ENCODE data around the gene RAB18.
"Not testable (repeated sequence)": the region's sequence is repeated elsewhere in the genome, so short reads cannot be mapped to it uniquely, and the experiment has no call there.

Gene RAB18

DNA sequence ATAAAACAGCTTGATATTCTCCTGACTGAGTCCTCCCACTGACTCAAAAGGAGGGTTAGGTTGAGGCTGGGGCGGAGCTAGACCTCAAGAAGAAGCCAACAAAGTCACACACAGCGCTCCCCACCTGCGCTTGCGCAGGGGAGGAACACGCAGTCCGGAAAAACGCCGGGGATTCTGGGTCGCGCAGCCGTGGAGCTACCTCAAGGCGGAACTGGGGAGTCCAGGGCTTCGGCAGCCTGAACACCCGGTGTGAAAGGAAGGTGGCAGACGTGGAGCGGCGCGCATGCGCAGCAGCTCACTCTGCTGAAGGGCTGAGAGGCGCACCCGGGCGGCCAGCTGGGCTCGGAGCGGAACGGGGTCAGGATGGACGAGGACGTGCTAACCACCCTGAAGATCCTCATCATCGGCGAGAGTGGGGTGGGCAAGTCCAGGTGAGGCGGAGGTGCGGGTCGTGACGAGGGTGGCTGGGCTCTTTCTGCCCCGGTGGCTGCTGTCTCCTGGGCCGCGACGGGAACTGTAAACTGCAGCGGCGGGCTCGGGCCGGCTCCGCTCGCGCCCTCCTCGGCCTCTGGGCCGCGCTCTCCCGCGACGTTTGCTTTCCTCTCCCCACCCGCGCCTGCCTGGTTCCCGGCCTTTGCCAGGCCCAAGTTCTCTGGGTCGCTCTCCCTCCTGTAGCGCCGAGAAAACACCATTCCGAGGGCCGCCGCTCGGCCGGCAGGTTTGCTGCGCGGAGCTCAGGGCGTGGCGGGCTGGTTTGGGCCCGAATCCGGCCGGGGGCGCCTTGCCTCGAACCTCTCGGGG, at the start of gene RAB18:
Gene RAB18 (plus strand): TSS at position 298 of the 801 bp plus-strand sequence. CDS start 66 bp downstream, at position 364.
- DNase-seq, result peak; percentile 88

GRCh38 chr10:27454837-27455236, 49.3 kb upstream of the RAB18 start:
- DNase-seq, result no peak

DNA sequence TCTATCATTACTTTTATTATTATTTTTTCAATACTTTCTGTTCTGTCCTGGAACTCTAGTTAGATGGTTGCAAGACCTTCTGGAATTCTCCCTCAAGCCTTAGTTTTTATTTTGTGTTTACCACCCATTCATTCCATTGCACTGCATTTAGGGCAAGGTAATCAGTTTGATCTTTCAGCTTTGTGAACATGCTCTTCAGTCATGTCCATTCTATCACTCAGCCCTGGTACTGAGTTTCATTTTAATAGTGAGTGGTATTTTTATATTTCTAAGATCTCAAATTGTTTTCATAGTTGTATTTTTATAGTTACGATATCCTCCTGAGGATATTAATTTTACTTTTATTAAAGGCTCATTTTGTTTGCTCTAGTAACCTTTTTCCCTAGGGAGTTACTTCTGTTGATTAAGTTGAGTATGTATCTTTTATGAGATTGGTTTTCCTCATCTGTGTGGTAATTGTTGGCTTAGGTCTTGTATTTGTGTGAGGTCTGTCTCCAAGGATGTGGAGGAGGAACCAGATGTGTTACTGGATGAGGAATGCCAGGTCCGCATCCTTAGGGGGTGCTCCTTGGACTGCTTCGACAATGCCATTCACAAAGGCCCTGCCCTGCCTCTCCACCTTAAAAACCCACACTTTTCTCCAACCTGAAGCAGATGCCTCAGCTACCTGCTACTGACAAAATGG, 46.7 kb upstream of the RAB18 start:
- no peak for DNase-seq

DNA sequence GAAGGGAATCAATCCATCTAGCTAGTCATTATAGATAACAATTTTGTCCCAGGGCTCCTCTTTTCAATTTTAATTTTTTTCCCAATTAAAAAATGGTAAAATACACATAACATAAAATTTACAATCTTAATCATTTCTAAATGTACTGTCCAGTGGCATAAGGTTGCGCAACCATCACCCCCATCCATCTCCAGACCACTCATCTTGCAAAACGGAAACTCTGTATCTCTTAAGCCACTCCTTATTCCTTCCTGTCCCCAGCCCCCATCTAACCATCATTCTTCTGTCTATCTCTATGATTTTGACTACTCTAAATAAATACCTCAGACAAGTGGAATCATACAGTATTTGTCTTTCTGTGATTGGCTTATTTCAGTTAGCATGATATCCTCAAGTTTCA, 46.1 kb upstream of the RAB18 start:
- no peak for DNase-seq

GRCh38 chr10:27461312-27461711, 42.8 kb upstream of the RAB18 start:
- no peak for DNase-seq

GRCh38 chr10:27463961-27464360, 40.1 kb upstream of the RAB18 start:
- no peak for DNase-seq

DNA sequence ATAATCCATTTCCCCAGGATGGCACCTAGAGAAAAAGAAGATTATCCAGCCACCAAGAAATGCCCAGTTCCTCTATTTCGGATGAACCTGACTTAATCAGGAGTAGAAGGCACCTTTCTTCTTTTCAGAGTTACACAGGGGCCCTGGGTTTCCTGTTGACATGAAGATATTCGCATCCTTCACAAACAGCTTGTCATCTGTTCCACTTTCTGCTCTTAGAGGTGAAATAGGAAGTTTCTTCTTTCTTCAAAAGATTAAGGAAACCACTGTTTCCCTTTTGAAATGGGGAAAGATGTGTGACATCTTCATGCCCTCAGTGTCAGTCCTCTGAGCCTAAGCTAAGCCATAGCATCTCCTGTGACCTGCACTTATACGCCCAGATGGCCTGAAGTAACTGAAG, 39.1 kb upstream of the RAB18 start:
- DNase-seq, result no peak

GRCh38 chr10:27465596-27465995, 38.5 kb upstream of the RAB18 start:
- DNase-seq, result not testable (repeated sequence)

GRCh38 chr10:27470885-27471284, 33.2 kb upstream of the RAB18 start:
- DNase-seq, result no peak

- no peak for DNase-seq
Observed at GRCh38 chr10:27474741-27475140, 29.4 kb upstream of the RAB18 start.

DNA sequence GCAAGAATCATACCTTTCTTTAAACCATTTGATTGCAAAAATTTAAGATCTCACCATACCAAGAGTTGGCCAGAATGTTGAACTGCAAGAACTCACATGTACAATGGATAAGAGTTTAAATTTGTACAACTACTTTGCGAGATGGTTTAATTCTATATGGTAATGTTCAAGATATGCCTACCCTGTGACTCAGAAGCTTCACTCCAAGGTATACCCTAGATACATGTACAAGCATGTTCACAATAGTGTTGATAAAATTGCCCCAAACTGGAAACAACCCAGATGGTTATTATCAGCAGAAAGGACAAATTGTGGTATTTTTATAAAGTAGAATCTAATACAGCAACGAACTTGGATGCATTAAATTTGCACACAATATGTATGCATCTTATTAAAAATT, 25.1 kb upstream of the RAB18 start:
- no peak for DNase-seq

GRCh38 chr10:27481486-27481885, 22.6 kb upstream of the RAB18 start:
- DNase-seq, result no peak

DNA sequence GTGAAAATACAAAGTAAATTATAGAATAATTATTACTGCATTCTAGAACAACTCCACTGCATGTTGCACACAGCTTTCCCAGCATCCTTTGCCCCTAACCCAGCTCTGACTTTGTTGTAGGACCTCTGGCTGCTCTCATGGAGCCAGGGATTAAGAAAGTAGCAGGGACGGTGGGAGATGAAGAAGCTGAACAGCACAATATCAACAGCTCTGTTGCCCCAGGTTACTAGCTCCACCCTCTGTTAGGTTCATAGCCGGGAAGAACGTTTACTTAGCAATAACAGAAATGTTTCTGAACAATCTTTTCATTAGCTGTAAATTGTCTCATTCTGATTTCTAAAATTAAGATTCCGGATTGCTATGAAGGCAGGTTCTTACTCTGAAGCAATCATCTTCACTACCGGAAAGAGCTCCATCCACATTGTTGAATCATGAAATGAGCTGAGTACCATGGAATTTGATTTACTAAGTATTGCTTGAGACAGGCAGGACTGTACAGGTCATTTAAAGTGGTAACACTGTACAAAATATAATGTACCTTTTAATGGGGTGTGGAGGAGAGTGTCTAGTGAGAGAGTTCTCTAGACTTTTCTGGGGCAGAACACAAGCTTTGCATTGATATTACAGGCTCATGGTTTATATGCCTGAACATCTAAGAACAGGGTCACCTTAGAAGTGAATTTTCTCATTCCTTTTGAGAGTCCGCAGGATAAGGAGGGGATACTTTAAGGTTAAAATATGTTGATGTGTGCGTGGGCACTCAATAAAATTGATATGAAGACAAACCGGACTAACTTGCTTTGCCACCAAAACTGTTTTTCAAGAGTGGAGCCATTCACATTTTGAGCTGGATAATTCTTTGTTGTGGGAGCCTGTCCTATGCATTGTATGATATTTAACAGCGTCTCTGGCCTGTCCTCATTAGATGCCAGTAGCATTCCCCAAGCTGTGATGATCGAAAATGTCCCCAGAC, 20.8 kb upstream of the RAB18 start:
- no peak for DNase-seq

DNA sequence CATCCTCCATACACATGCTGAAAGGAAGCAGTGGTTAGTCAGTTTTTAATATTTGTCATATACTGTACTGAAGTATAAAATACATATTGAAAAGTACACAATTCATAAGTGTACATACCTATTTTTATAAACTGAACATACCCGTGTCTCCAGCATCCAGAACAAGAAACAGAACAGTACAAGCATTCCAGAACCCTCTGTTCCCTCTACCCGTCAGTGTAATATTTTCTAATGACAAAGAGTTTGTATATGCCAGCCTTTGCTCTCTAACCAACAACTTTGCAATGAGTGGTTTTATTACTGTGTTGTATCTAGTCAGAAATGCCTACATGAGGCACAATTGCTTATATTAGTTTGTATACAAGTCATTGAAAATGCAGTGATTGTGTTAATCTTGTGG, 18.7 kb upstream of the RAB18 start:
- DNase-seq, result no peak

DNA sequence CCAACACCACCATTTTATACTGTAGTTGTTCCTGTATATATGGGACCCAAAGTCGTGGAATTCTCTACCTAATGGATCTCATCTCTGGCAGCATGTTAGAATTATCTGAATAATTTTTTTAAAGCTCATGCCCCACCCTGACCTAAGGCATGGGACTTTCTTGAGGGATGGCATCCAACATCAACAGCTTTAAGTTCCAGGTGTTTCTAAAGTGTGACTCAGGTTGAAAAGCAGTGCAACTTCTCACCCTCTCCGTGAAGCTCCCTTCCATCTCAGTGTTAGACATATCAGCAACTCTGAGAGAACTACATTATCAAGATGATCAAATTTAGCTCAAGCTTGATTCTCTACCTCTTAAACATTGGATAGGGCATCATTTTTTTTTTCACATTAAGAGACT, 18.1 kb upstream of the RAB18 start:
- no peak for DNase-seq

DNA sequence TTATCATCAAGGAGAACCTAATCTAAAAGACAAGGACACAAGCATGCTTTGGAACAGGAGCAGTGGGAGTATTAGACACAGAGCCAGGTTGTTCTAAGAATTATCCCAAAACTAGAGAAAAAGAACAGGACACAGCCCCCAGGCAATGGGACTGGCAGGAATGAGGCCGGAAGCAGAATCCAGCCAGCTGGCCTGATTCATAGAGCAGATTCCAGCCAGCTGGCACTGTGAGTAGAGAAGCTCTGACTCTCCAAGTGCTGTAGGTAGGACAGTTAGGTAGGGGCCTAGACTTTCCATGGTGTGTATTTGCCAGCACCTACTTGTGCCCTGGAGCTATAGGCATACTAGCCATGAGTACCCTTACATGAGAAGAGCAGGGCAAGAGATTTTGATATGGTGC, 13.3 kb upstream of the RAB18 start:
- no peak for DNase-seq

- no peak for DNase-seq
Observed at GRCh38 chr10:27494116-27494805, 9.8 kb upstream of the RAB18 start.

DNA sequence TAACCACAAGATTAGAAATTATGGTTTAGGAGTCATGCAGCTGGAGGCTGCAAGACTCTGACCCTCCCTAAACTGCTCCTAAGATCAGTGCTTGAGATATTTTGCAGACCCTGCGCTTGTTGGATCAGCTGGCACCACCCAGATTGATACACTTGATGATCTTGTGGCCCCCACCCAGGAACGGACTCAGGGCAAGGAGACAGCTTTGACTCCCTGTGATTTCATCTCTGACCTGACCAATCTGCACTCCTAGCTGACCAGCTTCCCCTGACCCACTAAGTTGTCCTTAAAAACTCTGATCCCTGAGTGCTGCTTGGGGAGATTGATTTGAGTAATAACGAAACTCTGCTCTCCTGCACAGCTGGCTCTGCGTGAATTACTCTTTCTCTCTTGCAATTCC, 8.0 kb upstream of the RAB18 start:
- DNase-seq, result no peak

GRCh38 chr10:27500096-27500495, 4.0 kb upstream of the RAB18 start:
- no peak for DNase-seq

DNA sequence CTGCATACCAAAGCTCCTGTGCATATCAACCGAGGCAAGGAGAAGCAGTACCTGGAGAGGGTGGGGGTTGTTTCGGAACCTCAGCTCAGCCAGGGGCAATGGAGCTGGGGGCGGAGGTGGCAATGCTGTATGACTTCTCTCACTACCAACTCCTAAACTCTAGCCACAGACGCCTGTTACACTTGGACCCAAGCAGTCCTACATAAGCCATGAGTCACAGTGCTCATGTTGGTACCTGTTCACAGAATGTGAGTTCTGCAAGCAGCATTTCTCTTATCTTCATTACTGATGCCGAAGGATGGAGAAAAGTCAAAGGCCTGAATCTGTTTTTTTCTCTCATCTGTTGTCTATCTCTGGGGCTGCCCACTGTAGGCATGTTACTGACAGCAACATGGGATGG, 3.2 kb upstream of the RAB18 start:
- no peak for DNase-seq

GRCh38 chr10:27503498-27504006, 552 bp upstream of the RAB18 start:
- no peak for DNase-seq

GRCh38 chr10:27504808-27505460, 830 bp downstream of the RAB18 start:
- no peak for DNase-seq

Data from NCI-H1436 treated with DMSO at 0.1 percent for 48 hours (cell line).